Pulmonary artery endothelial cell (primary cell): Measurements from ENCODE around the gene ANTXR1. TPM values are rescaled to one million over a fixed set of nuclear protein-coding genes. Genes with fewer than 3 reads are reported as not detected.

Source experiments
- DNase-seq: peaks from one replicate; pipeline ENCODE4 v3.0.0-alpha.2; 2011; ENCODE audit warnings: low read depth, low spot score
- total RNA-seq: library from RNA; depleted of rRNA; stranded (reverse); fragments of >200 nt; gene quantifications from 2 replicates; pipeline ENCODE4 v1.2.3, GENCODE V29; 2014

The ANTXR1 gene
- total RNA-seq, 1 donor from 2014 or later: 8.8 TPM

DNA sequence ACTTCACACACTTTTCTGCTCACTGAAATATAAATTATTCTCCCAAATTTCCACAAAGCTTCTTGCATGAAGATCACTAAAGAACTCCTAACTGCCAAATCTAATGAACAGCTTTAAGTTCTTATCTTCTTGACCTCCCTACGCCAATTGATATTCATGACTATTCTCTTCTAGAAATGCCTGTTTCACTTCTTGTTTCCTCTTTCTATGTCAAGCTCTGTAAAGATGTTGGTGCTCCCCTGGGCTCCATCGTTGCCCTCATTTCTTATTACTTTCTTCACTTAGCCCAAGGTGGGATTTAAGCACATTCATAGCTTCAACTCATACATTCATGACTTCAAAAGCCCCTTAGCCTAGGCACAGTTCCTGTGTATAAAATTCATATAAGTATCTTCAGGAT is 9.2 kb upstream of the ANTXR1 start:
- DNase-seq: no peak

DNA sequence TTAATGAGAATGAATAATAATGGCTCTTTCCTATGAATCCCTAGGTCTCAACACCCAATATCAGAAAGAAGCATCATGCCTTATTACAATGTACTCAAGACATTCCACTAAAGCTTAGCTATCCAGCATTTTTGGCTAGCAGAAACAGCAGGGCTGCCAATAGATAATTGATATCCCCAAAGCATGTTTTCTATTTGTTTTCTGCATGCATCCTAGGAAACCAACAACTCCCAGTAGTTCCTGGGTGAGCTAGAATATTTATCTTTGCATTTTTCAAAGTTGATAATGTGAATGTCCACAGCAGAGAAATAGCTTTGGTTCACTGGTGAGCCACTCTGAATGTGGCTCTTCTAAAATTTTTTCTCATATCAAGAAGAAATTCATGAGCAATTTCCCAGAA is 5.8 kb upstream of the ANTXR1 start:
- no peak for DNase-seq

DNA sequence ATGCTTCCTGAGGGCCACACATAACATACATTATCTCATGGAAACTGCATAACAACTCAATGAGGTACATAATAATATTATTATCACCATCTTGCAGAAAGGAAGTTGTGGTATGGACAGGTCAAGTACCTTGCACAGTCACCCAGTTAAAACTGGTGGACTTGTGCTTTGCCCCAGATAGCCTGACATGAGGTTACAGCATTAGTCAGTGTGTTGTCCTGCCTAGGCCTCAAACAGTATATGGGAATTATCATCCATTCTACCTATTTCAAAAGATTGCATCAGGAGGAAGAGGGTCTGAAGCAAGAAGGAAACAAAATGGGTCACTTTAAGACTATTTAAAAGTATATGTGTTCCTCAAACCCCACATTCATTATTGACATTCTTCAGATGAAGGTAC is 5.4 kb upstream of the ANTXR1 start:
- no peak for DNase-seq

DNA sequence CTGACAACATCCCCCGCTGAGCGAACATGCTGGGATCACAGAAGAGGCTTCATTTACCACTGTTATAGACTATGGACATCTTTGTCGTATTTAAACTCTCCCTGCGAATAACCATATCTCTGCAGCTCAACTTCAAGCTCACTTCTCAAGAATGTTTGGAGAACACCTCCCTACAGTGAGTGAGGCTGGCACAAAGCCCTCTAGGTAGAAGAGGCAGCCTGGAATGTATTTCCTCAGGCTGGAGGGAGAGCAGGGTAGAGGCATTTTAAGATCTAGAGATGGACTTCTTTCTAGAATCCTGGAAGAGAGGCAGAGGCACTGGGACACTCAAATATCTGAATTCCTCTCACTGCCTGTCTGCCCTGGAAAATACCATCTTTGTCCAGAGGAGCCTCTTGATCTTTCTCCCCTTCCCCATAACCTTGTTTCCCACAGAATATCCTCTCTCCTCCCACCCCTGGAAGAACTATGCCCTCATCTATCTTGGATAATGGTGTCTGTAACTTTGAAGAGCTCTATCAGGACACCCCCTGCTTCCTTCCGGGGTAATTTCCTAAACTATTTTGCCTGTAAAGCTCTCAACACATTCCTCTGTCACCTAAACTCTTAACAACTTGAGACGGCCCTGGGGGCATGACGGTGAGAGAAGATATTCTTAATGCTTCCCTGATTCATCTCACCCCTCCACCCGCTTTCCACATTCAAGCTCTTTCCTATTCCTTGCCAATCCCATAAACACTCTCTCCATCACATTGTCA is 2.4 kb upstream of the ANTXR1 start:
- DNase-seq: no peak

DNA sequence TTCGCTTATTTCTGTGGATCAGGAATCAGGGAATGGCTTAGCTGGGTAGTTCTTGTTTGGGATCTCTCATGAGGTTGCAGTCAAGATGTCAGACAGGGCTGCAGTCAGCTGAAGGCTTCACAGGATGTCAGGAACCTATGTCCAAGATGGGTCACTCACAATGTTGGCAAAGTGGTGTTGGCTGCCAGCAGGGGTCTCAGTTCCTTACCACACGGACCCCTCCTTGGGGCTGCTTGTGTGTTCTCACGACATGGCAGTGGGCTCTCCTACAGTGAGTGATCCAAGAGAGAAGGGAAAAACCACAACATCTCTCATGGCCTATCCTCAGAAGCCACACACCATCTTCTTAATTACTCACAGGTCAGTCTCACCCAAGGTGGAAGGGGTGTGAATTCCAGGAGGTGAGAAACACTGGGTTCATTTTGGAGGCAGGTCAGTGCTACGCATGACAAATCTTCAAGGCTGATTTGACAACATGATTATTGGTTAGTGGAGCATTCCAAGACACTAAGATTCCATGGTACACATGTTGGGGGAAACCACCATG is 1.3 kb upstream of the ANTXR1 start:
- no peak for DNase-seq

DNA sequence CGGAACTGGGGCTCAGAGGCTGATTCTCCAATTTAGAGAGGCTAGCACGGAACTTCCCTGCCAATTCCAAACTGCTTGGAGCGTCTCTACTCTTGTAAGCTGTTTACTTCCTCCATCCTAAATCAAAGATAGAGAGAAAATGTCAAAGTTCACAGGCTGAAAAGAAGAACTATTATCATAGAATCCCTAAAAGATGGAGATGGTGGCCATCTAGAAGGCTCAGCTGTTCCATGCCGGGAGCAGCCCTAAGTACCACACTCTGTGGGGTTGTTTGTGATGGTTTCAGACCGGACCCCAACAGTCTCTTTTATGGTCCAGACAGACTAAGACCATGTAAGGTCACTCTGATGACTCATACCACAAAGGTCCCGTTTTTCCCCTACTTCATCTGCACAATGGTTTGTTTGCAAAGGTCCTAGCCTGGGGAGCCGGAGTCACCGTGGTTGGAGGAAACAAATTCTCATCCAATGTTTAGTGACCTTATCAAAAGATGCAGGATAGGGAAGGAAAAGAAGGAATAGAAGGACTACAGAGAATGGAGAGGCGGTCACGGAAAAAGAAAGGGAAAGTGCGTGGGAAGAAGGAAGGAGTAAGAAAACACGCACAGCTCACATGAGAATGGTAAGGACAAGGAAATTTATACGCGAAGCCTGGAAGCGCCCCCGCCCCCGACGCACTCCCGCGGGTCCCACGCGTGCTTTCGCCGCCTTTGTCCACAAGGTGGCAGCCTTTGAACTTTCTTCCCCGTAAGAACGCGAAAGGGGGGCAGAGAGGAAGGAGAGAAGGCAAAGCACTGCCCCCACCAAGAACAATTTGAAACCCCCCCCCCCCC is 453 bp upstream of the ANTXR1 start:
- DNase-seq: no peak

DNA sequence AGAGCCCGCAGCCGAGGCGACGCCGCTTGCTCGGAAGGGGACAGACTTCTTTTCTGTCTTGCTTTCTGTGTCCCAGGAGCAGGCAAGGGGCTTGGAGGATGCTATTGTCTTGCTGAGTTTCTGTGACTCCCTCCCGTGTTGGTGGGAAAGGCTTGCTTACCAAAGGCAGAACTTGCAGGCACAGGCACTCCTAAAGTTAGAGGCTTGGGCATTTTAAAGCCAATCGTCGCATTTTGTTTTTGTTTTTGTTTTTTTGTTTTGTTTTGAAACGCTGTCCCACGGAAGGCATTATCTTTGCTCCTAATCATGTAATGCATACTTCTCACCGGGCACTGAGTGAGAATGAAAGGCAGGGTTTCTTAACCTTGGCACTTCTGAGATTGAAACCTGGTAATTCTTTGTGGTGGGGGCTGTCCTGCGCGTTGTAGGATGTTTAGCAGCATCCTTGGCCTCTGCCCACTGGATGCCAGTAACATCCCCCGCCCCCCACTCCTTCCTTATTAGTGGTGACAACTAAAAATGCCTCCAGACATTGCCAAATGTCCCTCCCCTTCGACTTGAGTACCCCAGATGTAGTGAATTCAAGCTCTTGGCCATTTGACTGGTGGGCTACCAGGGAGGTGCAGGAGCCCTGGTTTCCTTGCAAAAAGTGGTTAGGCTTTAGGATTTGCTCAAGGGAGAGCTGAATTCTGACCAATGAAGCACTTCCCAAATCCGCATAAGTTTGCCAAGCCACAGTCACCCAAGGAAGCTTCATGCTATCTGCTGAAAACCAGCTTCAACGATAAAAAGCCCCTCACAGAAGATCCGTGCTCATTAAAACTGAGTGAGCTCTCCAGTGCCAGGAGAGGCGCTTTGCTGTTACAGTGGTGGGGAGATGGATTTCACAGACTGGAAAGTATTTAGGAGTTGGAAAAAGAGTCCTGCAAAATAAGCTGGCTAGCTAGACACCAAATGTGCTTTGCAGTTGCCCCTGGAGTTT is 1.2 kb downstream of the ANTXR1 start:
- no peak for DNase-seq

DNA sequence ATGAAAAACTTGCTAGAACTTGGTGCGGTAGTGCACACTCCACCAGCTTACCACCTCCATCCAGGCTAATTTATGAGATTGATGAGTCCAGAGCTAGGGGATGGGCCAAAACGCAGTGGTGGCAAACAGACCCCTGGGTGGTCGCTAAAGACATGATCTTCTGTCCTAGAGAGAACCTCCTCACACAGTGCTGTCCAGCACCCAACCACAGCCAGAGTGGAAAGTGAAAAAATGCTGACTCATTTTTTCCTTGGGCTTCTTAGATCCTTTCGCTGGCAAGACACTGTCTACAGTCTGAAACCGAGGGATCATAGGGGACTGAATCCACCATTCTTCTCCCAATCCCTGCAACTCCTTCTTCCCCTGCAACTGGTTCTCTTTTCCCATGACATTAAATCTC is 4.1 kb downstream of the ANTXR1 start:
- no peak for DNase-seq

DNA sequence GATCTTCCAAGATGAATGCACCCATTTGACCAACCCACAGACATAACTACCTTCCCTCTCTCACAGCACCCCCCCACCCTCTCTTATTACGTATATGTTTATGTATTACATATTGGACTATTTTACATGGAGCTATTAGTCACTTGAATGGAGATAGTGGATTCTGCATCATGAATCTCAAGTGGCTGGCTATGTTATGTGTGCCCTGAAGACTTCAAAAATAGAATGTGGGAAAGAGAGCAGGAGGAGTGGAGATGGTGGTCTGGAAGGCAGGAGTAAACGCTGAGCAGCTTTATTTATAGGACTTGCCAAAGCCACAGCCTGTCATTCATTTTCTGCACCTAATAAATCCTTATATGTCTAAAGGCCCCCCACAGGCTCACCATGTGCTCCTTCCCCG is 4.9 kb downstream of the ANTXR1 start:
- DNase-seq: no peak

DNA sequence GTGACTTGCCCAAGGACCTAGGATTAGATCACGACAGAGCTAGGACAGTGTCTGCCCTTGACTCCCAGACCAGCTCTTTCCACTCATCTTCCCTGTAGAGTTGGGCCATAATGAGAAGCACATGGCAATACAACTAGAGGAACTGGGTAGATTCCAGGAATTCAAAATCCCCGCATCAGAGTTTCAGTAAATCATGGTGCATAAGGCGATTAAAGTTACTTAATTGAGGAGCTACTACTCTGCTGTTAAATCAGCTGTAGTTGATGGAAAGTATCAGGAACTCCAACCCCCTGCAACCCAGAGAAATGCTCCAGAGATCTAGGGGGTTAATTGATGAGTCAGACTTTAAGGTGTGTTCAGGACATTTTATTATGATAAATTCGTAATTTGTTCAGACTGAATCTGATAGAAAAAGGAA is 5.7 kb downstream of the ANTXR1 start:
- DNase-seq: no peak

DNA sequence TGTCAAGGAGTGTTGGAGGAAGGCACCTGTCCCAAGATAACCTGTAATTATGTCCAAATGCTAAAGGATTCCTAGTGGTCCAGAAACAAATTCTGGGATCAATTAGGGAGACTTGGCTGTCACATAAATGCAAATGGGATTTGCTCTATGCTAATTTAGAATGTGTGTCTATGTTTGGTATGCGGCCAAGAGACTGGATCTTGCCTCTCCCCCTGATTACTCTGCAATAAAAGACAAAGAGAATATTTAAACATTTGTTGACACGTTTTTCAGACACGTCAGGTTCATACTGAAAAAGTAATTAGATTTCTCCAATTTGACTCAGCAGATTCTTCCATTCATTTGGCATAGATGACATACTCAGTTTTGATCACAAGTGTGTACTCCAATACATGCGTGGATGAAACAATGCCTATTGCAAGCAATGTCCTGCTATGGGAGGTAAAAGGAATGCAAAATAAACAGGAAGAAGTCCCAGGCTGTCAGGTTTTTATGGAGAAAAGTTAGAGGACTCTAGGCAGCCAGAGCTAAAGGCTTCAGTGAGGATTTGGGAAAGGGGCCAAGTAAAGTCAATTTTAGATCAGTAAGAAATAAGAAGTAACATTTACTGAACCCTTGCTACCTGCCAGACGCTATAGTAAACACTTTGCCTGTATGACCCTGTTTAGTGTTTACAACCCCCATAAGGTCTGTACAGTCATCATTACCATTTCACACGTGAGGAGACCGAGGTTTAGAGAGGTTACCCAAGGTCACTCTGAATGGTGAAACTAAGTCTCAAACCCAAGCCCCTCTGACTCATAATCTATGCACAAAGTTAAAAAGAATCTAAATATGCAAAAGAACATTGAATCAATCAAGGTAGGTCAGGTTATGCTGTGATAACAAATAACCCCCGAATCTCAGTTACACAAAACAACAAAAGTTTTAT is 7.8 kb downstream of the ANTXR1 start:
- DNase-seq: no peak

DNA sequence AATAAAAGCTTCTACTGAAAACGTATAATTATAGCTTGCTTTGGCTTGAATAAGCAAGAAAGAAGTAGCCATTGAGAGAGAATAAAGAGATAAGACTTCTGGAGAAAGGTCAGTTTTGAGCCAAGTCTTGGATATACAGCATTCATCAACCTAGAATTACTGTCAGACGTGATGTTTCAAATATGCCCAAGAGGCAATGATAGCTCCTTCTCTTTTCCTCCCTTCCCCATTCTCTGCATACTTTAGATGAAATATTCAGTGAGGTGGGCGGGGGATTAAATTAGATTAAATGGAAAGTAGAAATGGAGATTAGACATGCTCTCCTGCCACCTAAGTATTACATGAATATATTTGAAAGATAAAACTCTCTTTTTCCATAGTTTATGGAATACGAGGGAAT is 8.7 kb downstream of the ANTXR1 start:
- DNase-seq: no peak

DNA sequence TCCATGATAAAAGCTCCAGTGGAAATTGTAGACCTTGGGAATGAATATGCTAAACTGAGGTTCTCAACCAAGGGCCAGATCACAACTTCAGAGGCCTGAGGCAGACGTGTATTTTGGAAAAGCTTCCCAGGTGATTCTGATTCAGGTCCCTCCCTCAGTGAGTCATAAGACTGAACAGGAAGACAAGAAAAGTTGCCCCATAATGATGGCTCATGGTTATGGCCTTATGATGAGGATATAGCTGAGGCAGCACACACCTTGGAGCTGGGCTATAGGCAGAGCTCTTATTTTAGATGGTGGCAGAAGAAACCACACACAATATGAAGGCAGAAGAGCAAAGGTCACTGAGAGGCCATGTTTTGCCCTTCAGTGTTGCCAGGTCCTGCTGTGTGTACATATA is 9.6 kb downstream of the ANTXR1 start:
- no peak for DNase-seq

DNA sequence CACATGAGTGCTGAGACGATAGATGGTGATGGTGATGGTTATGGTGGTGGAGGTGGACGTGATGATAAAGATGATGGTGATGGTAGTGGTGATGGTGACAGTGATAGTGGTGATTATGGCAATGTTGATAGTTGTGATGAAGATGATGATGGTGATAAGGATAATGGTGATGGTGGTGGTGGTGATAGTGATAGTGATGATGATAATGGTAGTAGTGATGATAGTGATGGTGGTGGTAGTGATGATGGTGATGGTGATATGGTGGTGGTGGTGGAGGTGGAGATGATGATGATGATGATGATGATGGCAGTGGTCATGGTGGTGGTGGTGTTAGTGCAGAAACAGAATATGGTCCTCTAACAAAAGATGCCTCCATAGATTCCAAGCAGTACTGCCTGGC is 10.3 kb downstream of the ANTXR1 start:
- no peak for DNase-seq

DNA sequence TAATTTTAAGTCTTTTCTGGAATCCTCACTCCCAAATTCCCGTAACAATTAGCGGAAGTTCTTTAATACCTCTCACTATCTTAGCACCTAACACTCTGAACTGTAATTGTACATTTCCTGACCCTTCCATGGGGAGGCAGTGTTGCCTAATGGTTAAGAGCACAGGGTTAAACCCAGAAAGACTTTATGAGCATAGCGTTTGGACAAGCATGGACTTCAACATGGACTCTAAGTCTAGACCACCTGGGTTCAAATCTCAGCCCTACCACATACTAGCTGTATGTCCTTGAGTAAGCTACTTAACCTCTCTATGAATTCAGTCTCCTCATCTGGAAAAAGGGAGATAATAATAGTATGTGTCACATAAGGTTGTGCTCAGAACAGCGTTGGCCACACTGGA is 13.0 kb downstream of the ANTXR1 start:
- peak; percentile 30 for DNase-seq

DNA sequence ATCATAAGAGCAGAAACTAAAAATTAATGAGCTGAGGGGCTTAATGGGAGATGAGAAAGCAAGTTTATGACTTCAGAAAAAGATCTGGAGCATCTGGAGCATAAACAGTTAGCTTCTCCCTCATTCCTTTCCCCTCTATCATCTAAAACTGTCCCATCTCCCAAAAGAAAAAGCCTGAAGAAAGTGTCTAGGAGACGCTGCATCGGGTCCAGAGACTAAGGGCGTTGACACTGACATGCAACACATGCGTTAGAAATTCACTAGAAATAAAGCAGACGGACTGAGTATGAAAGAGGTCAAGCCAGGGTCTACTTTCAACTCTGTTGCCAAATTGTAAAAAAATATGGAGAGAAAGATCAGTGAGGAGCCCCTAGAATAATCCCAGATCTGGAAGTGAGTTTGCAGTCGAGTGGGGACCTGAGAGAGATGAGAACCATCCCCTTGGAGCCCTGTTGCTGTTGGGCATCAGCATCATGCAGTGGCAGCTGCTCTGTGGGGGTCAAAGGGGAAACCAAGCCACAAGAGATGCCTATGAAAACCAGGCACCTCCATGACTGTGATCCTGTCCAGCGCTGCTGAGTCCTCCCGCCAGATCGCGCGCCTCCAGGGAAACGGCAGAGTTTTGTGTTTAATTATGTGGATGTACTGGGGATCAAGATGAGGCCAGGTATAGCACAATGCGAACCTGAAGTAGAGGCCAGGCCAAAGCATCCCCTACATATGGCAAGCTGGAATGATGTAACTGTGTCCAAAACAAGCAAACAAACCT is 13.9 kb downstream of the ANTXR1 start:
- no peak for DNase-seq

DNA sequence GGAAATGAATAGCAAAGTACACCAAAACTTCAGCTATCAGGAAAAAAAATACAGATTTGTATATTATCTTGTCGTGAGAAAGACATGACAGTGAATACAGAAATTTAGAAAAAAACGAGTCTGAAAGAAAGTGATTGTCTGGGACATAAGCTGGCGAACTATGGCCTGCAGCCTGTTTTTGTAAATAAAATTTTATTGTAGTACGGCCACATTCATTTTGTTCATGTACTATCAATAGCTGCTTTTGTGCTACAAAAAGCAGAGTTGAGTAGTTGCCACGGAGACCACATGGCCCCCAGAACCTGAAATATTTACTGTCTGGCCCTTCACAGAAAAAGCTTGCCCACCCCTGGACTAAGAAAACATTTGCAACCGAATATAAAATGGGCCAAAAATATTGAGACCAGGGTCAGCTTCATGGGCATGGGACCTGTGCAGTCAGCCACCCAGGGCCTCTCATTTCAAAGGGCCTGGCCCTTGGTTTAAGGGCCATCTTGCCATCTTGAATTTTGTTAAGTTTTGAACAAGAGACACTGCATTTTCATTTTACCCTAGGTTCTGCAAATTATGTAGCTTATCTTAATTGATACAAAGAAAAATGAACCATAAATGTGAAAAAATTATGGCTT is 17.9 kb downstream of the ANTXR1 start:
- DNase-seq: no peak

DNA sequence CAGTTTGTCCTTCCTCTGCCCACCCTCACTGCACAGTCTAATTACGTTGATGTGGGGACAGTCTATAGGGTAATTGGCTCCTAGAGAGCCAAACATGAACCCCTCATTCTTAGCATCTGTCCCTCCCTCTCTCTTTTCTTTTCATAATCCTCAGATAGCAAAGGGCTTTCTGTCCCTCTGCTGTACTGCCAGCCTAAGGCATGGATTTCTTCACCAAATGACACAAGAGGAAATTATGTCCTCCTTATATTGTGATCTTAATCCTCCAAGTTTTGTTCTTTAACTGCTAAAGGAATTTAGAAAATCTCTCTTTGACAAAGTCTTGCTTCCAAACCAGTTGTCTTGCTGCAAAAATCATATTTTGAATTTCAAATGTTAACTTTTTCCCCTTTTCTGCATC is 18.5 kb downstream of the ANTXR1 start:
- DNase-seq: no peak

DNA sequence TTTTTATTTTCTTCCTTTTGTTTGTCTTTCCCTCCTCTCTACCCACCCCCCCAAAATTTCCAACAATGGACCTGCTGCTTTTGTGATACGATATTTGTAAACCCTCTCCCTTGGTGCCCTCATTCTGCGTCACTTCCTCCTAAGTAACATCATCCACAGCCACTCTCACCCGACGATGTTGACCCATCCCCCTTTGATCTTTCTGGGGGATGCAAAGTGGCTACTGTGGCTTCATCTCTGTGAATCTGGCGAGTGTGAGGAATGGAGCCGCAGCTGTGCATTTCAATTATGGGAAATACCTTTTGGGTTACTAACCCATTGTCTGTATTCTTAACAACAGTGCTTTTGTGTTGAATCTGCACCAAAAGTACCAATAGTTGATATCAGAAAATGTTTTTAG is 19.4 kb downstream of the ANTXR1 start:
- DNase-seq: peak; percentile 30
